MCF 10A (cell line): ENCODE measurements around the gene LRRC8A. TPM values are rescaled to one million over a fixed set of nuclear protein-coding genes. Genes with fewer than 3 reads are reported as not detected.
A peak's percentile ranks its signal among the peaks of the same experiment; 100 is the strongest.
"Not testable (repeated sequence)": the region's sequence is repeated elsewhere in the genome, so short reads cannot be mapped to it uniquely, and the experiment has no call there.

Experiments used
- BruUV-seq: library from RNA; stranded (reverse); fragments of 400-500 nt; replicated peaks from 2 replicates; lab custom pipeline; 2021; lab: Mats Ljungman, UMichigan
- CTCF ChIA-PET: fragments of 300-600 bp; sonication (Branson Sonifier 250); formaldehyde crosslinking; extraction: SDS; loops from one replicate; lab custom pipeline; 2021; ENCODE audit warnings: antibody characterized with exemption, inconsistent platforms; lab: Yijun Ruan, JAX
- POLR2A ChIA-PET: fragments of 300-600, 350-650 bp; sonication (Branson Sonifier 250); formaldehyde crosslinking; extraction: SDS; loops from one replicate; lab custom pipeline; 2020; ENCODE audit warnings: antibody characterized with exemption, inconsistent platforms; lab: Yijun Ruan, JAX
- DNase-seq: peaks from one replicate; pipeline ENCODE4 v3.0.0-alpha.2; 2018; ENCODE audit not compliant: unreplicated experiment
- H3K27ac Mint-ChIP-seq: one replicate; pipeline ENCODE4 v1.8.0; 2022; ENCODE audit warnings: mild to moderate bottlenecking, low read depth, mixed read lengths; ENCODE audit not compliant: unreplicated experiment
- H3K27me3 Mint-ChIP-seq: one replicate; pipeline ENCODE4 v1.8.0; 2022; ENCODE audit warnings: mixed read lengths; ENCODE audit not compliant: insufficient read depth, unreplicated experiment
- H3K36me3 Mint-ChIP-seq: one replicate; pipeline ENCODE4 v1.8.0; 2022; ENCODE audit warnings: mild to moderate bottlenecking, moderate library complexity, mixed read lengths; ENCODE audit not compliant: insufficient read depth, unreplicated experiment
- H3K4me1 Mint-ChIP-seq: one replicate; pipeline ENCODE4 v1.8.0; 2022; ENCODE audit warnings: mixed read lengths; ENCODE audit not compliant: insufficient read depth, unreplicated experiment
- H3K4me3 Mint-ChIP-seq: one replicate; pipeline ENCODE4 v1.8.0; 2022; ENCODE audit warnings: mild to moderate bottlenecking, moderate library complexity, mixed read lengths; ENCODE audit not compliant: unreplicated experiment
- H3K9me3 Mint-ChIP-seq: one replicate; pipeline ENCODE4 v1.8.0; 2022; ENCODE audit warnings: mixed read lengths; ENCODE audit not compliant: unreplicated experiment
- intact Hi-C: fragments of 100-400 bp; cut with micrococcal nuclease; formaldehyde crosslinking; loops from 2 replicates; pipeline ENCODE4 v1.14.1; 2022
- total RNA-seq: library from RNA; stranded (reverse); gene quantifications from 2 replicates; pipeline ENCODE4 v1.2.3, GENCODE V29; 2022
- TF ChIP-seq, protein P1 (sequence below): fragments of 200-600 bp; IDR thresholded peaks from one replicate; pipeline ENCODE4 v1.8.0; 2022; ENCODE audit warnings: antibody characterized with exemption, mild to moderate bottlenecking; ENCODE audit not compliant: unreplicated experiment

Gene LRRC8A
- total RNA-seq, 1 experiment from 2014 or later, result 30.9 TPM

DNA sequence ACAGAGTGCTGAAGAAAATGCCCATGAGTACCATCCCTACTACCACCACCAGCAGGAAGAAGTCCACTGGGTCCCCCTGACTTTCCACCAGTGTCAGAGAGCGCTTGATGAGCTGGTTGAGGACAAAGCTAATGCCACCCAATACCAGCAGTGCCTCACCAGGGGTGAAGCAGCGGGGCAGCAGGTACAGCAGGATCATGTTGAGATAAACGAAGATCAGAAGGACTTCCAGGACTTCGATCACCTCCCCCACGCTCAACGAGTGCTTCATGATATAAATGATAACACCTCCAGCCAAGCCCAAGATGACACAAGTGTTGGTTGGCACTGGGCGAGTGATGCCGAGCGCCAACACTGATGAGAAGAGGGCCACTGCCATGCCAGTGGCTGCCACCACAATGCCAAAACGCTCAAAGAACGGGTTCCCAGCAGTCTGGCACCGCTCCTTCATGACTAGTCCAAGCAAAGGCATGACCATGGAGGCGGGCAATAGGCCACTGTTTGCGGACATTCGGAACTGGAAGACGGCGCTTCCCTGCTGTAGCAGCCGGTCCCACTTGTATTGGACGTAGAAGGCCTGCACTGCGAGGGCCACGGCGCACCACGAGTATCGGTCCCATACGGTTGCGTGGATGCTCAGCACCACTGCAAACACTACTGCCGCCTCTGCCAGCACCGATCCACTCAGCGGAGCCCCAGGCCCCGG lies 64.8 kb downstream of the LRRC8A start:
- intact Hi-C loops, result no loop called here
- TF ChIP-seq, protein P1, sequence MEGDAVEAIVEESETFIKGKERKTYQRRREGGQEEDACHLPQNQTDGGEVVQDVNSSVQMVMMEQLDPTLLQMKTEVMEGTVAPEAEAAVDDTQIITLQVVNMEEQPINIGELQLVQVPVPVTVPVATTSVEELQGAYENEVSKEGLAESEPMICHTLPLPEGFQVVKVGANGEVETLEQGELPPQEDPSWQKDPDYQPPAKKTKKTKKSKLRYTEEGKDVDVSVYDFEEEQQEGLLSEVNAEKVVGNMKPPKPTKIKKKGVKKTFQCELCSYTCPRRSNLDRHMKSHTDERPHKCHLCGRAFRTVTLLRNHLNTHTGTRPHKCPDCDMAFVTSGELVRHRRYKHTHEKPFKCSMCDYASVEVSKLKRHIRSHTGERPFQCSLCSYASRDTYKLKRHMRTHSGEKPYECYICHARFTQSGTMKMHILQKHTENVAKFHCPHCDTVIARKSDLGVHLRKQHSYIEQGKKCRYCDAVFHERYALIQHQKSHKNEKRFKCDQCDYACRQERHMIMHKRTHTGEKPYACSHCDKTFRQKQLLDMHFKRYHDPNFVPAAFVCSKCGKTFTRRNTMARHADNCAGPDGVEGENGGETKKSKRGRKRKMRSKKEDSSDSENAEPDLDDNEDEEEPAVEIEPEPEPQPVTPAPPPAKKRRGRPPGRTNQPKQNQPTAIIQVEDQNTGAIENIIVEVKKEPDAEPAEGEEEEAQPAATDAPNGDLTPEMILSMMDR, result no peak
- Mint-ChIP-seq H3K4me1 (peaks cover 17% of the 10 kb centered on the region), H3K27ac (peak overlapping the region; percentile 90), H3K9me3 (no peaks in the 10 kb centered on the region), H3K27me3 (no peaks in the 10 kb centered on the region), H3K36me3 (peaks cover 37% of the 10 kb centered on the region), H3K4me3 (peak overlapping the region; percentile 83)
- peak; percentile 13 for DNase-seq
- ChIA-PET CTCF (interaction anchor here (5.5 kb wide), 1 partner anchor 18 kb away, joined by 32 read pairs; no protein-coding TSS in a partner anchor), POLR2A (interaction anchor here (0.6 to 0.9 kb wide), 2 partner anchors 38 to 1333 kb away, joined by 3 to 4 read pairs; no protein-coding TSS in a partner anchor)
- no TSS peak for BruUV-seq

DNA sequence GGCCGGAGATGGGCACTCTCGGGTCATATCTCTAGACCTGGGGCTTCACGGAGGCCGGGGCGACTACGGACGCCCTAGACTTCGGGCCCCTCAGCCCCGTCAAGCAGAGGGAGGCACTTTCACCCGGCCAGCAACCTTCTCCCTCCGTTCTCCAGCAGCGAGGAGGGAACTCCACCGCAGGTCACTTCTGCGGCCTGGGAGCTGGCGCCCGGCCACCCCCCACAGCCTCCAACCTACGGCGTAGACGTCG lies 65.3 kb downstream of the LRRC8A start:
- TSS peak; percentile 69 for BruUV-seq

DNA sequence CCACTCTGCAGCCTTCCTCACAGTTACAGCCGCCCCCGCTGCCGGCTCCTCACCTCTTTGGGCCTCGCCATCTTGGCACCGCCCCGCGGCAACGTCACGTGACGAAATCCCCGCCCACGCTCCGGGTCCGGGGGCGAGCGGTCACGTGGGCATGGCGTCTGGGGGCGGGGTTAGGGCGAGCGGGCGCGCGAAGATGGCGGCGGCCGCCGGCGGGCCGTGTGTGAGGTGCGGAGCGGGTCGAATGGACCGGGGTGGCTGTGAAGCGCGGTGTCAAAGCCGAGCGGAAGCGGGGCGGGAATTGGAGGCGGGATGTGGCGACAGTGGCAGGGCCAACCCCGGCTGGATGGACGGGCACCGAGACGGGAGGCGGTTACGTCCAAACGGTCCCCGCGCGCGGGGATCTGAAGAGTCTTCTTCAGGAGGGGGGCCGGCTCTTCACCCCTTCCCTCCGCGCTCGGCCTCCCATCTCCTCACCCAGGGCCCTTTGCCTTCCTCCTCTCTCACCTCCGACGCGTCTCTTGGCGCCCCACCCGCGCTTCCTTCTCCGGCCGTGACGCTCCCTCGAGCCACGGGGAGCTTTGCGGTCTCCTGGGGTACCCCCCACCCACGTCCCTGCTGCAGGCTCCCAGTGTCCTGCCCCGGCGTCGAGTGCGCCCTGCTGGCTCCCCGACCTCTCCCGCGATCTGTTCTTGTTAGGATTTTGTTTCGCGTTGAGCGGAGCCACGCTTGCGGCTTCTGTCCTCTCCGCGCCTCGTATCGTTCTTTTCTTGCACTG lies 65.8 kb downstream of the LRRC8A start, which contains the start of the genes DOLK and NUP188:
DOLK (minus strand) TSS at position 77 of the 775 bp plus-strand sequence. CDS start 300 bp downstream, outside the sequence.
NUP188 (plus strand) TSS at position 173 of the 775 bp plus-strand sequence; CDS start at position 194, 21 bp downstream.
- intact Hi-C loops, result loop anchor here (1.0 kb wide), 1 partner anchor 41 kb away; no protein-coding TSS in a partner anchor
- H3K4me1 Mint-ChIP-seq, result peaks cover 17% of the 10 kb centered on the region

More for the DNA sequence above, 65.3 kb downstream of the LRRC8A start:
- no peaks in the 10 kb centered on the region for H3K27me3 Mint-ChIP-seq
- peak overlapping the region; percentile 90 for H3K27ac Mint-ChIP-seq
- intact Hi-C loops, result no loop called here
- peaks cover 42% of the 10 kb centered on the region for H3K36me3 Mint-ChIP-seq
- ChIA-PET POLR2A (interaction anchor here (0.6 kb wide), 1 partner anchor 39 kb away, joined by 4 read pairs; no protein-coding TSS in a partner anchor), CTCF (interaction anchor here (0.6 kb wide), 1 partner anchor 81 kb away, joined by 3 read pairs; the partner anchor contains the start of gene SH3GLB2)
- TF ChIP-seq, protein P1, result no peak
- no peaks in the 10 kb centered on the region for H3K9me3 Mint-ChIP-seq
- H3K4me3 Mint-ChIP-seq, result peak overlapping the region; percentile 83
- DNase-seq, result no peak
- peaks cover 17% of the 10 kb centered on the region for H3K4me1 Mint-ChIP-seq

DNA sequence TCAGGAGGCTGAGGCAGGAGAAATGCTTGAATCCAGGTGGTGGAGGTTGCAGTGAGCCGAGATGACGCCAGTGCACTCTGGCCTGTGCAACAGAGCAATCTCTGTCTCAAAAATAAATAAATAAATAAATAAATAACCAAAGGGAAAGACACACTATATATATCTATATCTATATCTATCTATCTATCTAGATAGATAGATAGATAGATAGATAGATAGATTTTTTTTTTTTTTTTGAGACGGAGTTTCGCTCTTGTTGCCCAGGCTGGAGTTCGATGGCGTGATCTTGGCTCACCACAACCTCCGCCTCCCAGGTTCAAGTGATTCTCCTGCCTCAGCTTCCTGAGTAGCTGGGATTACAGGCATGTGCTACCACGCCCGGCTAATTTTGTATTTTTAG lies 79.5 kb downstream of the LRRC8A start:
- BruUV-seq, H3K27me3 Mint-ChIP-seq, H3K27ac Mint-ChIP-seq, CTCF ChIA-PET, H3K4me1 Mint-ChIP-seq, intact Hi-C loops, DNase-seq, H3K4me3 Mint-ChIP-seq, H3K9me3 Mint-ChIP-seq: not testable (repeated sequence)
- H3K36me3 Mint-ChIP-seq, result peaks cover 89% of the 10 kb centered on the region
- POLR2A ChIA-PET, result interaction anchor here (0.6 kb wide), 2 partner anchors 8 to 49 kb away, joined by 3 to 4 read pairs; no protein-coding TSS in a partner anchor

More for the DNA sequence above, 65.8 kb downstream of the LRRC8A start, which contains the start of the genes DOLK and NUP188:
- Mint-ChIP-seq H3K36me3 (peaks cover 47% of the 10 kb centered on the region), H3K9me3 (no peaks in the 10 kb centered on the region), H3K27me3 (no peaks in the 10 kb centered on the region), H3K4me3 (peak within 1 kb of the TSS; percentile 83), H3K27ac (peak within 1 kb of the TSS; percentile 90)
- TF ChIP-seq, protein P1, result no peak
- POLR2A ChIA-PET, result interaction anchor here (0.6 to 1.9 kb wide), 19 partner anchors 9 to 577 kb away, joined by 3 to 8 read pairs (median 4); partner anchors contain the start of genes DOLPP1, ENDOG, KYAT1 and LRRC8A
- no TSS peak for BruUV-seq
- peak; percentile 94 for DNase-seq
- CTCF ChIA-PET, result interaction anchor here (0.6 to 1.2 kb wide), 3 partner anchors 41 to 244 kb away, joined by 3 to 7 read pairs (median 5); partner anchors contain the start of gene SH3GLB2

Other genes starting within 250 kb of the LRRC8A start
- 31.7 and 43.7 TPM in 2 replicates for gene DYNC2I2, start 225.3 kb upstream of the LRRC8A start, total RNA-seq
- 512 and 563 TPM in 2 replicates for gene SET, start 192.9 kb upstream of the LRRC8A start, total RNA-seq
- gene PKN3, start 179.6 kb upstream of the LRRC8A start, total RNA-seq, result 1.1 TPM in 2 replicates
- gene ZDHHC12, start 158.0 kb upstream of the LRRC8A start, total RNA-seq, result 22.1 and 22.9 TPM in 2 replicates
- gene ZER1, start 110.2 kb upstream of the LRRC8A start, total RNA-seq, result 19.5 and 26.6 TPM in 2 replicates
- 10.9 and 13.8 TPM in 2 replicates for gene TBC1D13, start 94.9 kb upstream of the LRRC8A start, total RNA-seq
- 18.2 and 22.0 TPM in 2 replicates for gene ENDOG, start 63.6 kb upstream of the LRRC8A start, total RNA-seq
- 30.1 and 32.4 TPM in 2 replicates for gene SPOUT1, start 52.3 kb upstream of the LRRC8A start, total RNA-seq
- gene KYAT1, start 183 bp upstream of the LRRC8A start, total RNA-seq, result 3.8 and 5.7 TPM in 2 replicates
- 0.70 and 2.0 TPM in 2 replicates for gene PHYHD1, start 38.8 kb downstream of the LRRC8A start, total RNA-seq
- gene DOLK, start 65.5 kb downstream of the LRRC8A start, total RNA-seq, result 12.0 and 16.9 TPM in 2 replicates
- 47.3 and 54.9 TPM in 2 replicates for gene NUP188, start 65.6 kb downstream of the LRRC8A start, total RNA-seq
- 51.7 and 58.3 TPM in 2 replicates for gene SH3GLB2, start 146.2 kb downstream of the LRRC8A start, total RNA-seq
- 28.6 and 28.7 TPM in 2 replicates for gene MIGA2, start 154.5 kb downstream of the LRRC8A start, total RNA-seq
- 16.3 and 18.5 TPM in 2 replicates for gene DOLPP1, start 199.0 kb downstream of the LRRC8A start, total RNA-seq
- gene CRAT, start 228.7 kb downstream of the LRRC8A start, total RNA-seq, result 14.5 and 17.0 TPM in 2 replicates
- gene PTPA, start 229.3 kb downstream of the LRRC8A start, total RNA-seq, result 90.8 and 91.8 TPM in 2 replicates